Endometrium (tissue), 2 donors: ENCODE results near the gene DOK1.

Source experiments
- FAIRE-seq: peaks from 2 replicates; lab custom pipeline; 2012; peaks lifted over from hg19 to GRCh38; lab: Jason Lieb, UNC
- donor health status: control.
- donor health status: control.

The DOK1 gene

DNA sequence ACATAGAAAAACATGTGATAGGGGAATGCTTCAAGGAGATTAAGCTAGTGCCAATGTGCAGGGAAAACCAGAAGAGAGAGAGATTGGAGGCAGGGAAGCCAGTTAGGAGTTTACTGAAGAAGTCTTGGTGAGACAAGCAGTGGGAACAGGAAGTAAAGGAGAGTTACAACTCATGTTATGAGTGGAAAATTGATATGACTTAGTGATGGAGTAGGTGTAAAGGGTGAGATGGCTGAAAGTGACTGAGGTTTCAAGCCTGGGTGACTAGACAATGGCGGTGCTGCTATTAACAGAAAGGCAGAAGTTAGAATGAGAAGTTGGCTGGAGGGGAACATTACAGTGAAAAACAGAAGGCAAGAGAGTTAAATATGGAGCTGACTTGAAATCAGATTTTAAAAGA lies 16.5 kb downstream of the DOK1 start:
- no peak for FAIRE-seq

DNA sequence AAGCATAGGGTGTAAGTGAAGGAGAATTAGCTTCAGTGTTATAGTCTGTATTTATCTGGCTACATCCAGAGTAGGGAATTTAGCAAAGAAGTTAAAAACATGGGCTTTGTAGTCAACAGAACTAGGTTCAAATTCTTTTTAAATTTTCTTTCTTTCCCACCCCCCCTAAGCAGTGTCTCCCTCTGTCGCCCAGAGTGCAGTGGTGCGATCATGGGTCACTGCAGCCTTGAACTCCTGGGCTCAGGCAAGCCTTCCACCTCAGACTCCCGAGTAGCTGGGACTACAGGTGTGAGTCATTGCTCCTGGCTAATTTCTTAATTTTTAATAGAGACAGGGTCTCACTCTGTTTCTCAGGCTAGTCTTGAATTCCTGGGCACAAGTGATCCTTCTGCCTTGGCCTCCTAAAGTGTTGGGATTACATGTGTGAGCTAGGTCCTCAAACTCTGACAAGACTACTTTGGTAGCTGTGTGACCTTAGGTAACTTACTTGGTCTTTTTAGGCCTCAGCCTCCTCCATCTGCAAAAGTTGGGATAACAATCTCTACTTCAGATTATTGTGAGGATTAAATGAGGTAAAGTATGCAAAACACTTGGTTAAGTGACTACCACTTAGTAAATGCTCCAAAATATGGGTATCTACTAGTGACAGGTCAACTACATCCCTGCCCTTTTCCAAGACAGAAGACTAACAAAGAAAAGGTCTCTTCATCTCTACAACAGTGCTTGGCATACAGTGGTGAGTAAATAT lies 17.8 kb downstream of the DOK1 start:
- FAIRE-seq = no peak

DNA sequence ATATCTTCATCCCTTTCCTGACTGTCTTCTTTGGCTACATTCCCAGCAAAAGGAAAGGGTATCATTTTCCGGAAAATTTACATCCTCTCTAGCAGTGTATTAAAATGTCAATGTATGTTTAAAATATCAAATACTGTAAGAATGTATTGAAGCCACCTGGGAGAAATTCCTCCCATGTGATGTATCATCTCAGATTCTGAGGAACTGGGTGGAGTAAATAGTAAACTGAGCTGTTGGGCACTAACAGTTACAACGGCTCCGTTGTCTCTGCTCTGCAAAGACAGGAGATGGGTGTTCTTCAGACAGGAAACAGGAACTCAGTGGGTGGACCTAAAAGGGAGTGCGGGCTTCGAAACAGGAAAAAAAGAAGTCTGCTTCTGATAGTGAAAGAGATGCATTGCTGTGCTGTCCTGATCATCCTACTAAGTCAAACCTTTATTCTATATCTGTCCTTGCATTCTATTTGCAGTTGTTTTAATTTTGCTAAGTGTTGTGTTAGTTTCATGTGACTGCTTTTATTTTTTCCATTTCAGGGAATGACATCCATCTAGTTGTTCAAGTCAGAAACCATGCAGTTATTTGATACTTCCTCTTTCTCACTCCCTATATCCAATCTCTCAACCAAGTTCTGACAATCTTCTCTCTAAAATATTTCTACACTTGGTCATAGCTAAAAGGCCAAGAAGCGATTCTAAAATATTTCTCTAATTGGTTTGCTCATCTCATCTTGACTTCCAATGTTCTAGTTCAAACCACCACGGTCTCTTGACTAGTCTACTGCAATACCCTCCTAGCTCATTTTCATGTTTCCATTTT lies 19.4 kb downstream of the DOK1 start:
- no peak for FAIRE-seq

DNA sequence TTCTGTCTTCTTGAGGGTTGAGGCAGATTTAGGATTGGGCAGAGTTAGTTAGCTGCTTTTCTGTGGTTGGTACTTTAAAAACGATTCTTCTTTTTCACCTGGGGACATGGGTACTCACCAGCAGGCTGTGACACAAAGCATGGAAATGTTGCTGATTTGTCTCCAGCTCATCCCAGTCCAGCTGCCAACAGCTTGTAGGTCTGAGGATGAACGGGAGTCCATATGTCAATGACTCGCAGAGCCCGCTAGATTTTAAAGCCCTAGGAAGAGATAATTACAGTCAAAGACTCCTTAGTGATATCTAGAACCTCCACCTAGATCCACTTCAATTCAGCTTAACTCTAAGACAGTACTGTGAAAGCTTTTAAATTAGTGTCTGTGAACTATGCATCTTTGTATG lies 20.8 kb downstream of the DOK1 start:
- no peak for FAIRE-seq

DNA sequence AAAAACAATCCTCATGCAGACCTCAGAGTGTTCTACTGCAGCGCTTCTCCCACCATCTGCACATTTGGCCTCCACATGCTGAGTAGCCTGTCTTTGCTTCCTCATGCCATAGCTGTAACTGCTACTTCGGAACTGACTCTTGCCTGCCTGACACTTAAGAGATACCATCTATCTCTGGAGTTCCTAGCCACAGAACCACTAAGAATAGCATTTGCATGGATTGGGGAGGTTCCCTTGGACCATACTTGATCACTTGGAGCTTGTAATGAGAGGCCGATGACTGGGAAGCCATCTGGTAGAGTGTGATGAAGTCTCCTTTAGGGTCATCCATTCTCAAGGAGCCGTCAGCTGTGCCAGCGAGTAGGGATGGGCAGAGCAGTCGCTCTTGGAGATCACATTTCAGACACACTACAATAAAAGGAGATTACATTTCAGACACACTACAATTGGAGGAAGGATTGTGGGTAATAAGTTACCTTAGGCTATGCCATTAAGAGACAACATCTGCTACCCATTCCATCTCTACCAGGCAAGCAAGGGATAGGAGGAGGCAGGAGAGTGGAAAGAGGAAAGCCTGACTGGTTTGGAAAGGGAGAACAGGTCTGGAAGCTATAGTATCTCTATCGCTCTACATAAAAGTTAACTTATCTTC lies 21.8 kb downstream of the DOK1 start:
- FAIRE-seq = no peak

DNA sequence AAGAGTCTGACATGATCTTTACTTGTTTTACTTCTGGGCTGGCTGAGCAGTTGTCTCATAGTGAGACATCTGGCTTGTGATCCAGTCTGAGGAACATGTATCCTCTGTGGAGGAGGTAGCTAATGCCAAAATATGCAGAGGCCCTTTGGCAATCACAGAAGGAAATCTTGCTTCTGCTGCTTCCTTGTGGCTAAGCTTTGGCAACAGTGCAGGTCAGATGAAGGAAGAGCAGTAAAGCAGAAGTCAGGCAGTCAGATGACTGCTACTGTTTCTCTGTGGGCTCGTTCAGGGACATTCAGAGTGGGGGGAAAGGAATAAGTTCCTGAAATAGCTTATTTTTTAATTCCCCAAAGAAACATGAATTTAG lies 22.3 kb downstream of the DOK1 start:
- FAIRE-seq = no peak

DNA sequence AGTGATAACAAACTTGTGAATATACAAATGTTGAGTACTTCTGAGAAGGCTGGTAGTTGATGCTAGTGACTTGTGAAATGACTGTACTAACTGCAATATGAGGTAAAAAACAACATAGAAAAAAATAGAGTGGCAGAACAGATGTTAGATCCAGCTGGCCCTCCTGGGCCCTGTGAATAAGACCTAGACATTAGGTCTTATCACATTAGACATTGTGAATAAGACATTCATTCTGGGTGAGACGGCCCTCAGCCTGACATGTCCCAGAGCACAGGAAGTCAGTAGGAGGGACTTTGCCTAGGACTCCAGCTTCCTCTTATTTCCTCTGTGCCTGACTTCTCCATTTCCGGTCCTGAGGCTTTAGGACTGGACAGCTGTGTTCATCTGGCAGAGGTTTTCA lies 22.9 kb downstream of the DOK1 start:
- FAIRE-seq = no peak

DNA sequence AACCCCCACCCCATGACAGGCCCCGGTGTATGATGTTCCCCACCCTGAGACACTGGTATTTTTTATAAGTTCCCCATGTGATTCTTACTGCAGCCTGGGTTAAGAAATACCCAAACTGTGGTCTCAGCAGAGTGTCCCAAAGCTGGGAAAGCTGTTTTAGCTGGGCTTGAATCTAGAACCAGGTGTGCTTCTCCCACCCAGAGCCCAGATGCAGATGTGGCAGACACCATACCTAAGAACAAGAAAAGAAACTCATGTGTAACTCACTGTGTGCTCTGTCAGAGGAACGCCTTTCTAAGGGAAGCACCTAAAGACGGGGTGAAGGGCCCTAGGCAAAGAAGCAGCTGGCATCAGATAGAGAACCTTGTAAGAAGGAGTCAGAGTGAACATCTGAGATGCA lies 23.9 kb downstream of the DOK1 start:
- FAIRE-seq = no peak

DNA sequence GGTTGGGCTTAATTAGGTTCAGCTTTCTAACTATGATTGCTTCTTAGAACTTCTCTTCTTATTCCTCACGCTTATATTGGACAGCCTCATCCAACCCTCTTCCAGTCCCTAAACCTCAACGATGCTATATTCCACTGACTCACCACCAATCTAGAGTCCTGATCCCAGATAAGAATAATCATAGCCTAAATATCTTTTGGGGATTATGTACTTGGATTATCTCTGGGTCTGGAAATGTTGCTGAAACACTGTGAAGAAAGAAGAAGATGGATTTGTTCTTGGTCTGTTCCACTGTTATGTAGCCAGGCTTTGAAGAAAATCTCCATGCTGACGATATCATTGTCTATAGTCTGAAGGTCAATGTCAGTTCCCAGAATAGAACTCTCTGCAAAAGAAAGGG lies 26.9 kb downstream of the DOK1 start:
- FAIRE-seq = no peak

DNA sequence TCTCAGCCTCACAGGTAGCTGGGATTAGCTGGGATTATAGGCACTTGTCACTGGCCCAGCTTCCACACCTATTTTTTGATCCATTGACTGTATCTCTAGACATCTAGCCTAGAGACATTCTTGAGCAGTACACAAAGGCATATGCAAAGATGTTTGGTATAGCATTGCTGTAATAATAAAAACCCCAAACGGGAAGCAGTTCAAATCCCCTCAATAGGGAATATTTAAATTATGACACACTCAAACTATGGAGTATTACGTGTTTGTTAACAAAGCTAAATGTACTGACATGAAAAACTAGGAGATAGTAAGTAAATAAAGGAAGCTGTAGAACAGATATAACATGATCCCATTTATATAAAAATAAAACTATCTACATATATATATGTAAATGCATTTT lies 27.7 kb downstream of the DOK1 start:
- no peak for FAIRE-seq

DNA sequence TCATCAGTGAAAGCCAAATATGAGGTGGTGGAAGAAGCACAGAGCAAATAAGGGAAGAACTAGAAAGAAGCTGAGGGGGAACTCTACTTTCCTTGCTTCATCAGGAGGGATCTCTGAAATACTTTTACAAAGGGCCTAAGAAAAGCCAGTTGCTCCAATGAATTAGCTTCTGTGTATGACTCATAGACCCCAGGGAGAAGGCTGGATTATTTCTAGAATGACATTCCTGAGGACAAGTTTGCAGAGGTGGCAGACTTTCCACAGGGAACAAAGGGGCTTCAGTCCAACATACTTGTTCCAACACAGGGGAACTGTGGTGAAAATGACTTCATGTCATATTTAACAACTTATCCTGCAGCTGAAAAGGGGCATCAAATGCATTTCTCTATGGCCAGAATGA lies 29.0 kb downstream of the DOK1 start:
- no peak for FAIRE-seq

DNA sequence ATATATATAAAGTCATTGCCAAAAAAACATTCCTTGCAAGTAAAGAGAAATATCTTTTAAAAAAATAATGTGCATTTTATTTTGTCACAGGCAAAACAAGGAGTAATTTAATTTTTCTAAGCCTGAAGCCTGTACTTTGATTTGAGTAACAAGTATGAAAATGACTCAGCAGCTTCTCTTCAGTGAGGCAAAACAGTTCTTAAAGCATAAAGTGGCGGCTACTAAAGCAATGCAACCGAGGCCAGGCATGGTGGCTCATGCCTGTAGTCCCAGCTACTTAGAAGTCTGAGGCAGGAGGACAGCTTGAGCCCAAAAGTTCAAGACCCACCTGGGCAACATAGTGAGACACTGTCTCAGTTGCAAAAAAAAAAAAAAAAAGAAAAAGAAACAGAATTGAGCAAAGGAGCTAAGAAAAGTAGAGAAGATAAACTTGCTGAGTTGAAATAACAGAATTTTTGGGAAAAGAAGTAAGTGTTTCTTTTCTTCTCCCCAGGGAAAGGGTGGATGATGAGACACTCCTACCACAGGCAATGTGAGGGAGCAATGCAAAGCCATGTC lies 29.6 kb downstream of the DOK1 start:
- FAIRE-seq = no peak

DNA sequence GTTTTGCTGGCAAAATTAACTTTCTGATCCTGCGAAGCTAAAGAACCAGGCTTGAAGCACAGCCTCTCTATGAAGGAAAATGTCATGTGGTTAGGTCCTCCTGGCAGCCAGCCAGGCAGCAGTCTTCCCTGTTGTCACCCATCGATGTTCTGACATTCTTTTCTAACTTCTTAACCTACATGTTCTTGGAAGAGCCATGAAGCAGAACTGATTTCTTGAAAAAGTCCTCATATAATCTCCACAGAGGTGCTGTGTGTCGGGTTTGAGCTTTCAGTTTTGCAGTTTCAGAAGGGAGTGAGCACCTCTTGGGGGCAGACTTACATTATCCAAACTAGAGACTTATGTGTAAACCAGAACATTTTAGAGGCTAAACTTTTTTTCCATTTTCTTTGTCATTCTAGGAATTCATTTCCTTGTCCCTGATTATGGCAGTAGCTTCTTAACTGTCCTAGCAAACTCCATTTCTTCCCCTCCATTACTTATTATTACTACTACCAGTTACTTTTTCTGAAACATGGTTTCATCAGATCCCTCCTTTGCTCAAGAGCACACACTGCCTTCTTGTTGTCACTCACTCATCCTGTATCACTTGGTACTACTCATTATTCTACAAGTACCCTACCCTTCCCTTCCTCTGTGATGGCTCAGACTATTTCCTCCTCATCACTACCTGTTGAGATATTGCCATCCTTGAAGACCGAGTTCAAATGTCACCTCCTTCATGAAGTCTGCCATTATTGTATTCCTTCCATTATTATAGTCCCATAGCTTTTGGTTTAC lies 31.1 kb downstream of the DOK1 start:
- no peak for FAIRE-seq

DNA sequence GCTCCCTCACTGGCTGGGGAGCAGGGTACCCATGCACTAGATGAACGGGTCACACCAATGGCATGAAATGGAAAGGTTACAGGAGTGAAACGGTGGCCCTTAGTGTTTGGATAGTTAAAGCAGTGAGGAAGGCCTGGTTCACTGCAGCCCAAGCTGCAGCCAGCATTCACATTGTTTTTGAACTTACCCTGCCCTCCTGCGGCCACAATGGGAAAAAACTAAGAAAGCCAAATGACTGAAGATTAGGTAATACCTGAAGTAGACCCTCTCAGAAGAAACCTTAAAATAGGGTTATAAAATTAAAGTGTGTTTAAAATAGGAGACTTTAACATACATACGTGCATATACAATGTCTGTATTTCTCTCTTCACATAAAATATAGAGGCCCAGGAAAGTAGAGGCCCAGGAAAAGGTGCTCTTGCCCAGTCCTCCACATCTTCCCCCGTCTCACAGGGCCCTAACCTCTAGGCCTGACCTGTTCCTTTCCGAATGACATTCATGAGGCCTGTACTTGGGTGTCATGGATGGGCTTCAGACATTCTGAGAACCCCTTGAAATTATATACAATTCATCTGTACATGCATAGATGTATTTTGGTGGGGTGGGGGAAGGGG lies 33.3 kb downstream of the DOK1 start:
- peak; percentile 61 for FAIRE-seq

DNA sequence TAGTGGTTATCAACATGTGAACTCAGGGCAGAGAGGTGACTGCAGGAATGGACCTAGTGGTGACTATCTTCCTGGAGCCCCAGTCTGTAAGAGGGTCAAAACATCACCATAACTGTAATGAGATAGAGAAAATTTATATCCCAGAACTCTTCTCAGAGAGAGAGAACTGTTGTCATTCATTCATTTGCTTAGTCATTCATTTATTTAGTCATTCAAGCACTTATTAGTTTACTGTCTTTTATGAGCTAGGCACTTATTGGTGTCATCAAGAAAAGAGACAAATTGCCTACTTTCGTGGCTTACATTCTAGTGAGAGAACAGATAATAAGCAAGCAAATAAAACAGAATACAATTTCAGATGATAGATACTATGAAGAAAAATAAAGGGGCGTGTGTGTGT lies 34.1 kb downstream of the DOK1 start:
- no peak for FAIRE-seq

DNA sequence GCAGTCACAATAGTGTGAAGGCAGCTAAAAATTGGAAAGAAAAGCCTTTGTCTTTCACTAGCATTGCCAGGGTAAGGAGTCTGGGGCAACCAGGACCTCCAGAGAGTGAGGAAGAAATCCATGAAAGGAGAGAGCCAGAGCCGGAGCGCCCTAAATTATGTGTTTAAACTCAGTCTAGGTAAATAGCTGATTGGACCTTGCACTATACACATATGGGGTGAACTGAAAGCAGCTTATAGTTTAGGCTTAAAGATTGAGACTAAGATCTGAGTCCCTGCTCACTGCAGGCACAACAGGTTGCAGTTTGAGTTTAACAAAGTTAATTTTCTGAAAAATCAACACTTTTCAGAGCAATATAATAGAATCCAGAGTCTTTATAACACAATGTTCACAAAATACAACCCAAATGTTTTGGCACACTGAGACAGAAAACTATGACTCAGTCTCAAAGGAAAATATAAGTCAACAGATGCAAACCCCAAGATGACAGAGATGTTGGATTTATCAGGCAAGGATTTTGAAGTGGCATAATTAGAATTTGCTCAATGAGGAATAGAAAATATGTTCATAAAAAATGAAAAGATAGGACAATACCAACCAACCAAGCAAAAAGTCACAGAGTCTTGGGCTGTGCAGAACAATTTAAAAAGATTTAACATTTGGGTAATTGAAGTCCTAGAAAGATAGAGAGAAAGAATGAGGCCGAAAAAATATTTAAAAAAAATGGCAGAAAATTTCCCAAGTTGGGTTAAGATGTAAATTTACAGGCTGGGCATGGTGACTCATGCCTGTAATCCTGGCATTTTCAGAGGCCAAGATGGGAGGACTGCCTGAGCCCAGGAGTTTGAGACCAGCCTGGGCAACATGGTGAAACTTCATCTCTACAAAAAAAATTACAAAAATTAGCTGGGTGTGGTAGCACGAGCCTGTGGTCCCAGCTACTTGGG lies 39.6 kb downstream of the DOK1 start:
- FAIRE-seq = no peak

DNA sequence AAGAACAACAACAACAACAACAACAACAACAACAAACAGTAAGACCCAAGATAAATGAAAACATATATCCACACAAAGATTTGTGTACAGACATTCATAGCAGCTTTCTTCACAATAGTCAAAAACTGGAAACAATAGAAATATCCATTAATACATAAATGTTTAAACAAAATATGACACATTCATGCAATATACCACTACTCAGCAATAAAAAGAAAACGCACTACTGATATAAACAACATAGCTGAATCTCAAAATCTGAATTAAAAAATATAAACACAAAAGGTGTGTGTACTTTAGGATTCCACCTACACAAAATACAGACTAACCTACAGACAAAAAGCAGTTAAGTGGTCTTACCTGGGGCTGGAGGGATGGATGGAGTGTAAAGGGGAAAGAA lies 42.1 kb downstream of the DOK1 start:
- no peak for FAIRE-seq

DNA sequence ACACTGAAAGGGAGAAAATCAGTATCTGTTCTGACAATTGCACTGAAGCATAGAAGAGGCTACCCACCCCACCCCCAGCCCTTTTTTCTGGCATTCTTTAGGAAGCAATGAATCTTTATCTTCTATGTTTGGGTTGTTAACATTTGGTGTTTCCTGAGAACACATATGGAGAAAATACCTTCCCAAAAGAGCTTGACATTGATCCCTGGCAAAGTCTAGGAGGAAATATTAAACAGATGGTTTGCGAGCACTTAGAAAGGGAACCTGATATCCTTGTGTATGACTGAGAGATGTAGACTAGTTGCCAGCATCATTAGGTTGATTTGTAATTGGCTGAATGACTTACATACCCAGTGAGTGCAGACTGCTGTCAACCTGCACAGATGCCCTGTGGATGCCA lies 42.9 kb downstream of the DOK1 start:
- no peak for FAIRE-seq

DNA sequence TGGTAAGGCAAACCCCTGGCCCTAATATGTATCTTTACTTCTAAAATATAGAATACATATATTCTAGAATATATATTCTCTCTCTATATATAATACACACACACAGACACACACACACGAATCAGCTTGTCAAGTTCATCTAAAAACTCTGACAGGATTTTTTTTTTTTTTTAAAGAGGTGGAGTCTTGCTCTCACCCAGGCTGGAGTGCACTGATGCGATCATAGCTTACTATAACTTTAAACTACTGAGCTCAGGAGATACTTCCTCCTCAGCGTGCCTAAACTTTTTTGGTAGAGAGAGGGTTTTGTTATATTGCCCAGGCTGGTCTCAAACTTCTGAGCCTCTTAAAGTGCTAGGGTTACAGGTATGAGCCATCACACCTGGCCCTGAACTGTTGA lies 45.2 kb downstream of the DOK1 start:
- FAIRE-seq = no peak

DNA sequence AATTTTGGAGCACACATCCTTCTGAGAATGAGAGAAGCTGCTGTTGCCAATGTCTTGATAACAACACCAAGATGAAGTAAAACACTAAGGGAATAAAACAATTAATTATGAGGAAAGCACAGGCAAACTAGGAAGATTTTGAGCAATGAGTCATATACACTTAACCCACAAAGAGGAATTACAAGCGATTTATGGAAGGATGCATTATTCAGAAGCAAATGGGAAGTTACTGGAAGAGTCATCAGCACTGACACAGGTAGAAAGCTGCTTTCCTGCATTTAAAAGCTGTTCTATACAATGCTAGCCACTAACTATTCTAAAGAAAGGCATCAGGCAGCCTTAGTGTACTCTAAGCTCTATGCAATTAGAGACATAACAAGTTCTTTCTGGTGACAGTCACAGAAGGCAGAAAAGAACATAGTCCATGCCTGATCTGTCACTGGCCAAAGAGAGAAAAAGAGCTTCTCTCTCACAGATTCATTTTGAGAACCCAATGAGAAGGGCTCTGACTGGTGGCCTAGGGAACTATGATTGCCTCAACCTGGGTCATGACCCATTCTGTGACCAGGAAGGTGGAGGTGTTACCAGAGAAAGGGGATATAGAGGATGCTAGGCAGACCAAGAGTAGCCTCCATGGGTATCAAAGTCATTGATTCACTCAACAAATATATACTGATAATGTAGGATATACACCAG lies 48.2 kb downstream of the DOK1 start:
- no peak for FAIRE-seq
